ENCODE data around the gene FOXO4. TPM values are rescaled to one million over a fixed set of nuclear protein-coding genes. Genes with fewer than 3 reads are reported as not detected.
A peak's percentile ranks its signal among the peaks of the same experiment; 100 is the strongest.

Gene FOXO4
- total RNA-seq, 1 experiment from 2014 or later, result 17.7 TPM

GRCh38 chrX:71096760-71097032 is 1.0 kb downstream of the FOXO4 start:
- no peak overlapping the region for H2AK5ac ChIP-seq (ENCODE audit: insufficient read length, low read length)
- no peak overlapping the region for H3K4ac ChIP-seq (ENCODE audit: low read depth, low read length)
- H3K4me1 Mint-ChIP-seq, result peaks cover 34 to 43% of the 10 kb centered on the region in 2 experiments
- peak overlapping the region; percentile 96 for H3K4me2 ChIP-seq (ENCODE audit: insufficient read depth, insufficient read length, low read length)
- no peak overlapping the region for H3K18ac ChIP-seq (ENCODE audit: insufficient read length, low read depth, low read length)
- no peak overlapping the region for H3K56ac ChIP-seq (ENCODE audit: insufficient read length, low read depth, low read length)
- no peaks in the 10 kb centered on the region for H3K79me1 ChIP-seq (ENCODE audit: insufficient read depth, low read depth, low read length, poor library complexity, severe bottlenecking)
- H3K9me3 ChIP-seq (ENCODE audit: control insufficient read depth, low read depth, low read length), result peaks cover 13% of the 10 kb centered on the region
- peak overlapping the region; percentile 85 to 91 for H3K4me3 Mint-ChIP-seq
- H4K8ac ChIP-seq (replicated peaks; ENCODE audit: insufficient read length, low read depth, low read length), result no peak overlapping the region
- no peak for TF ChIP-seq CTCF (conservative IDR thresholded peaks at IDR 0.05)
- peaks cover 51% of the 10 kb centered on the region for H3K27me3 Mint-ChIP-seq (ENCODE audit: low read depth)
- no peaks in the 10 kb centered on the region; the same call in 1 of the 2 replicates for H3K27me3 ChIP-seq (ENCODE audit: insufficient read depth, low read length)
- no peak overlapping the region for H2BK5ac ChIP-seq (ENCODE audit: insufficient read length, low read length)
- H3K79me2 ChIP-seq (ENCODE audit: insufficient read depth, low read length), result no peaks in the 10 kb centered on the region
- DNase-seq, result no peak
- no peak overlapping the region for H2BK12ac ChIP-seq (ENCODE audit: insufficient read length, low read depth, low read length)
- no peak overlapping the region for H4K91ac ChIP-seq (ENCODE audit: insufficient read length, low read depth, low read length)
- no peak overlapping the region for H4K5ac ChIP-seq (ENCODE audit: insufficient read length, low read depth, low read length)
- H2BK20ac ChIP-seq (ENCODE audit: low read depth, low read length, poor library complexity, severe bottlenecking), result no peak overlapping the region
- H4K20me1 ChIP-seq (ENCODE audit: control insufficient read depth, insufficient read depth, insufficient read length), result no peaks in the 10 kb centered on the region
- H3K9ac ChIP-seq (ENCODE audit: extremely low read depth, insufficient read length, low read length), result peak overlapping the region; percentile 31
- WGBS (ENCODE audit: extremely low coverage, insufficient read length, low lambda C conversion rate), result no CpG with 5 or more reads among the region's 9 CpGs
- no peak overlapping the region for H3K27ac Mint-ChIP-seq
- no peak overlapping the region for H3K23ac ChIP-seq (ENCODE audit: insufficient read length, low read depth, low read length)
- H2BK15ac ChIP-seq (ENCODE audit: low read depth, low read length), result no peak overlapping the region
- H2AFZ ChIP-seq (ENCODE audit: low read length), result no peak overlapping the region
- H3K36me3 Mint-ChIP-seq (ENCODE audit: insufficient read depth in 1 of 3, low read depth in 3 of 3), result peaks cover 0 to 7% (median 5%) of the 10 kb centered on the region in 3 experiments; a peak in 5 of 7 replicates
- no peak overlapping the region for H2BK120ac ChIP-seq (ENCODE audit: low read depth, low read length, poor library complexity, severe bottlenecking)
- H3K27ac ChIP-seq (ENCODE audit: insufficient read length, low read depth, low read length), result no peak overlapping the region
- peaks cover 3% of the 10 kb centered on the region; the same call in 1 of the 2 replicates for H3K4me1 ChIP-seq (ENCODE audit: insufficient read depth, low read length)
- H3T11ph ChIP-seq (ENCODE audit: low read length), result no peak overlapping the region
- H3K14ac ChIP-seq (ENCODE audit: insufficient read depth, low read length), result no peak overlapping the region
- peaks cover 7% of the 10 kb centered on the region for H3K23me2 ChIP-seq (ENCODE audit: insufficient read length, low read depth, low read length, poor library complexity, severe bottlenecking)
- peaks cover 64 to 73% of the 10 kb centered on the region in 2 experiments for H3K9me3 Mint-ChIP-seq
